Naive thymus-derived CD4-positive, alpha-beta T cell (primary cell): ENCODE measurements around the gene CCDC181. TPM values are rescaled to one million over a fixed set of nuclear protein-coding genes. Genes with fewer than 3 reads are reported as not detected.
A peak's percentile ranks its signal among the peaks of the same experiment; 100 is the strongest.

ENCODE experiments used
- ATAC-seq: fragments of 150-1000 bp; cut with Tn5 transposase; 2 replicates; pipeline ENCODE4 v1.10.0; 2021; ENCODE audit warnings: mild to moderate bottlenecking, moderate library complexity
- CTCF ChIA-PET: fragments of 350-600 bp; sonication (Branson Sonifier 250); formaldehyde crosslinking; loops from one replicate; lab custom pipeline; 2021; ENCODE audit warnings: antibody characterized with exemption; lab: Charles Lee
- POLR2A ChIA-PET: fragments of 350-600 bp; sonication (Branson Sonifier 250); formaldehyde crosslinking; loops from one replicate; lab custom pipeline; 2021; ENCODE audit warnings: antibody characterized with exemption, inconsistent platforms; lab: Charles Lee
- DNase-seq, 9 donors: peaks; one replicate each; pipeline versions ENCODE4 v3.0.0 to v3.0.0-alpha.2; 2020 to 2022; ENCODE audit warnings: mixed read lengths in 1 of 9
- H3K27ac ChIP-seq: one replicate; pipeline ENCODE4 v1.7.0; 2013; ENCODE audit warnings: mild to moderate bottlenecking, low read depth, low read length, moderate library complexity
- H3K27me3 ChIP-seq, 2 donors: one replicate each; pipeline ENCODE4 v1.7.0; 2013; ENCODE audit warnings: low read length in 2 of 2, mild to moderate bottlenecking in 2 of 2, moderate library complexity in 2 of 2; ENCODE audit not compliant: control insufficient read depth in 2 of 2, insufficient read depth in 2 of 2
- H3K36me3 ChIP-seq, 3 experiments: 1 replicate in 2 of 3; 2 replicates in 1 of 3; pipeline ENCODE4 v1.7.0; 2013; ENCODE audit warnings: low read length in 3 of 3, mild to moderate bottlenecking in 3 of 3, moderate library complexity in 1 of 3; ENCODE audit not compliant: insufficient read depth in 3 of 3, control insufficient read depth in 2 of 3
- H3K4me1 ChIP-seq, 2 donors: one replicate each; pipeline ENCODE4 v1.7.0; 2013; ENCODE audit warnings: low read length in 2 of 2, mild to moderate bottlenecking in 2 of 2, moderate library complexity in 1 of 2; ENCODE audit not compliant: control insufficient read depth in 2 of 2, insufficient read depth in 2 of 2
- H3K4me3 ChIP-seq: 2 replicates; pipeline ENCODE4 v1.7.0; 2013; ENCODE audit warnings: mild to moderate bottlenecking, low read length
- H3K9me3 ChIP-seq, 3 experiments: 1 replicate in 2 of 3; 2 replicates in 1 of 3; pipeline ENCODE4 v1.7.0; 2013; ENCODE audit warnings: low read length in 3 of 3; ENCODE audit not compliant: control insufficient read depth in 2 of 3
- H3K27ac Mint-ChIP-seq, 9 donors: one replicate each; pipeline ENCODE4 v1.8.0; 2020 to 2022; ENCODE audit warnings: mixed read lengths in 9 of 9, mild to moderate bottlenecking in 8 of 9, moderate library complexity in 5 of 9, inconsistent platforms in 2 of 9
- H3K27me3 Mint-ChIP-seq, 5 donors: one replicate each; pipeline ENCODE4 v1.8.0; 2021 to 2022; ENCODE audit warnings: mixed read lengths in 5 of 5, mild to moderate bottlenecking in 1 of 5
- H3K36me3 Mint-ChIP-seq, 5 donors: one replicate each; pipeline ENCODE4 v1.8.0; 2020 to 2022; ENCODE audit warnings: mixed read lengths in 5 of 5, mild to moderate bottlenecking in 3 of 5, inconsistent platforms in 1 of 5
- H3K4me1 Mint-ChIP-seq, 7 donors: one replicate each; pipeline ENCODE4 v1.8.0; 2020 to 2022; ENCODE audit warnings: mixed read lengths in 7 of 7, mild to moderate bottlenecking in 3 of 7, inconsistent platforms in 1 of 7
- H3K4me3 Mint-ChIP-seq, 10 donors: one replicate each; pipeline ENCODE4 v1.8.0; 2020 to 2022; ENCODE audit warnings: mild to moderate bottlenecking in 10 of 10, mixed read lengths in 10 of 10, moderate library complexity in 6 of 10, inconsistent platforms in 2 of 10
- H3K9me3 Mint-ChIP-seq, 11 donors: one replicate each; pipeline ENCODE4 v1.8.0; 2020 to 2022; ENCODE audit warnings: mixed read lengths in 11 of 11, mild to moderate bottlenecking in 4 of 11, inconsistent platforms in 1 of 11, moderate library complexity in 1 of 11
- intact Hi-C, 2 donors: fragments of 100-400 bp; cut with micrococcal nuclease; formaldehyde crosslinking; loops; one replicate each; pipeline ENCODE4 v1.15.1; 2023
- polyA plus RNA-seq, 2 donors: library from polyadenylated mRNA; unstranded; fragments of 300-500 nt; fragmentation: Illumina TruSeq; gene quantifications; one replicate each; pipeline ENCODE4 v1.2.3, GENCODE V29; 2021
- total RNA-seq, 6 experiments: library from RNA in 5 of 6; stranded (reverse) in 5 of 6; gene quantifications; 1 replicate in 5 of 6; 2 replicates in 1 of 6; pipeline ENCODE4 v1.2.3 and lab custom pipeline; 2021 to 2026

The CCDC181 gene
- total and polyA plus RNA-seq, 7 experiments from 2014 or later = not detected

DNA sequence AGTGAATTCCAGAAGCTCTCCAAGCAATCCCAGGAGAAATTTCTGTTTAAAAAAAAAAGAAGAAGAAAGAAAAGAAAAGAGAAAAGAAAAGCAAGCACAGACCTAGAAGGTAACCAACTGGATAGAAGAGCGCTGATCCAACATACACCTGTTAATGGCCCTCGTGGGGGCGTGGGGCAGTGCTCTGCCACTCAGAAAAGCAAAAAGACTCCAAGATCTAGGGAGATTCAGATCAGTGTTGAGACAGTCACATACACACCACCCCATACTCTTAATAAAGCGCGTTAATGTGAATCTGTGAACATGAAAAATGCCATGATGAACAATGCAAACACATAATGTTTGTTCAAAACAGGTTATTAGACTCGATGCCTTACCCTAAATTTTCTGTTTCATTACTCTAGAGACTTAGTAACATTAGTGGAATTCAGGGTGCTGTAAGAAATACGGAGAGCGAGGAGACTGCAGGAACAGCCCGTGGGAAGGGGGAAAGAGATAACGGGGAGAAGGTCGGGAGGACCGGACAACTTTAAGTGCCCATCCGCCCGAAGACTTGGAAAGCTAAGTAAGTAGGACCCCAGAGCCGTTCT is 60.1 kb downstream of the CCDC181 start:
- Mint-ChIP-seq H3K4me3 (no peak overlapping the region), H3K27ac (no peak overlapping the region), H3K4me1 (peaks cover 20 to 52% (median 31%) of the 10 kb centered on the region in 7 donors), H3K36me3 (peaks cover 0 to 33% (median 10%) of the 10 kb centered on the region in 5 donors), H3K27me3 (no peaks in the 10 kb centered on the region), H3K9me3 (peaks cover 0 to 5% (median 0%) of the 10 kb centered on the region in 11 donors)
- Histone ChIP-seq H3K4me3 (peak overlapping the region; percentile 87), H3K36me3 (peaks cover 0 to 5% (median 0%) of the 10 kb centered on the region in 3 experiments), H3K27me3 (no peaks in the 10 kb centered on the region), H3K27ac (peak overlapping the region; percentile 85), H3K9me3 (no peaks in the 10 kb centered on the region), H3K4me1 (peaks cover 4 to 14% of the 10 kb centered on the region in 2 donors)
- CTCF ChIA-PET = interaction anchor here (1.0 kb wide), 1 partner anchor 235 kb away, joined by 3 read pairs; no protein-coding TSS in a partner anchor
- intact Hi-C loops = loop anchor here (1.0 to 10.0 kb wide), 21 partner anchors 118 to 1948 kb away; partner anchors contain the start of genes KIFAP3 (in 2 of the 2), SELL (in 2 of the 2), SLC19A2 (in 2 of the 2) and ATP1B1 (in 1 of the 2)
- no peak for ATAC-seq
- POLR2A ChIA-PET = interaction anchor here (0.6 to 1.2 kb wide), 5 partner anchors 121 to 1024 kb away, joined by 3 to 7 read pairs (median 4); partner anchors contain the start of gene SCYL3
- DNase-seq = no peak

DNA sequence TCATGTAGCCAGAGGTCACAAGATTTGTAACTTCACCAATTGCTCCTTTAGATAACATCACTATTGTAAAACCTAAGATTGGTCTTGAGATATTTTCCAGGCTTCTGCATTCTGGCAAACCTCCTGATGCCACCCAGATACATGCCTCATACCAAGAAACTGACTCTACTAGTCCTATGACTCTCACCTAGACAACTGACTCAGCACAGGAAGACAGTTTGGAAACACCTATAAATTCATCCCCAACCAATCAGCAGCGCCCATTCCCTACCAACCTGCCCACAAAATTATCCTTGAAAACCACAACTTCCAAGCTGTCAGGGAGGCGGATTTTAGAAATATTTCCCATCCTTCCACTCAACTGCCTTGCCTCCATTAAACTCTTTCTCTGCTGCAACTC is 62.3 kb downstream of the CCDC181 start:
- H3K9me3 Mint-ChIP-seq = peaks cover 0 to 5% (median 0%) of the 10 kb centered on the region in 11 donors

GRCh38 chr1:169363046-169363730 is 64.1 kb downstream of the CCDC181 start:
- peaks cover 0 to 6% of the 10 kb centered on the region in 2 donors for H3K4me1 ChIP-seq
- intact Hi-C loops = loop anchor here in 1 of 2 donors (10.0 kb wide), 1 partner anchor 1952 kb away; the partner anchor contains the start of gene FMO4
- peak overlapping the region in 5 of 9 donors; percentile 5 to 64 (median 53) for H3K27ac Mint-ChIP-seq

More for the DNA sequence above, 62.3 kb downstream of the CCDC181 start:
- Mint-ChIP-seq H3K4me3 (peak overlapping the region in 4 of 10 donors; percentile 2 to 38 (median 18)), H3K27me3 (no peaks in the 10 kb centered on the region), H3K4me1 (peaks cover 12 to 37% (median 18%) of the 10 kb centered on the region in 7 donors), H3K27ac (peak overlapping the region in 3 of 9 donors; percentile 8 to 26 (median 11)), H3K36me3 (peaks cover 0 to 23% (median 2%) of the 10 kb centered on the region in 5 donors)
- intact Hi-C loops = loop anchor here (5.0 to 10.0 kb wide), 9 partner anchors 182 to 1950 kb away; partner anchors contain the start of genes FMO4 (in 1 of the 2), SELL (in 1 of the 2) and SFT2D2 (in 1 of the 2)
- no peaks in the 10 kb centered on the region for H3K27me3 ChIP-seq
- peaks cover 0 to 2% (median 0%) of the 10 kb centered on the region in 3 experiments for H3K36me3 ChIP-seq
- H3K27ac ChIP-seq = no peak overlapping the region
- POLR2A ChIA-PET = no interaction called here
- H3K4me1 ChIP-seq = peaks cover 4 to 6% of the 10 kb centered on the region in 2 donors
- CTCF ChIA-PET = no interaction called here
- ATAC-seq = no peak
- H3K9me3 ChIP-seq = no peaks in the 10 kb centered on the region
- DNase-seq = no peak
- H3K4me3 ChIP-seq = no peak overlapping the region

GRCh38 chr1:169361281-169361680 is 66.0 kb downstream of the CCDC181 start:
- DNase-seq = no peak
- no peak overlapping the region for H3K27ac ChIP-seq
- no peaks in the 10 kb centered on the region for H3K4me1 ChIP-seq
- H3K27me3 ChIP-seq = no peaks in the 10 kb centered on the region
- ChIA-PET CTCF (no interaction called here), POLR2A (no interaction called here)
- Mint-ChIP-seq H3K27ac (no peak overlapping the region), H3K36me3 (peaks cover 0 to 22% (median 0%) of the 10 kb centered on the region in 5 donors), H3K4me3 (no peak overlapping the region), H3K27me3 (no peaks in the 10 kb centered on the region), H3K9me3 (peaks cover 0 to 5% (median 0%) of the 10 kb centered on the region in 11 donors), H3K4me1 (peaks cover 5 to 31% (median 15%) of the 10 kb centered on the region in 7 donors)
- no peak overlapping the region for H3K4me3 ChIP-seq
- no peak for ATAC-seq
- no peaks in the 10 kb centered on the region for H3K9me3 ChIP-seq
- no peaks in the 10 kb centered on the region for H3K36me3 ChIP-seq
- intact Hi-C loops = loop anchor here in 1 of 2 donors (10.0 kb wide), 1 partner anchor 1954 kb away; the partner anchor contains the start of gene FMO4

More at GRCh38 chr1:169363046-169363730, 64.1 kb downstream of the CCDC181 start:
- DNase-seq (peak in 1 of 9 donors; percentile 45), ATAC-seq (no peak)
- peaks cover 5 to 31% (median 15%) of the 10 kb centered on the region in 7 donors for H3K4me1 Mint-ChIP-seq
- Histone ChIP-seq H3K27ac (no peak overlapping the region), H3K36me3 (no peaks in the 10 kb centered on the region), H3K9me3 (no peaks in the 10 kb centered on the region), H3K27me3 (no peaks in the 10 kb centered on the region), H3K4me3 (no peak overlapping the region)
- POLR2A ChIA-PET = no interaction called here
- CTCF ChIA-PET = no interaction called here
- H3K27me3 Mint-ChIP-seq = no peaks in the 10 kb centered on the region
- peaks cover 0 to 20% (median 0%) of the 10 kb centered on the region in 5 donors for H3K36me3 Mint-ChIP-seq
- H3K4me3 Mint-ChIP-seq = peak overlapping the region in 1 of 10 donors; percentile 61
- peaks cover 0 to 5% (median 0%) of the 10 kb centered on the region in 11 donors for H3K9me3 Mint-ChIP-seq

DNA sequence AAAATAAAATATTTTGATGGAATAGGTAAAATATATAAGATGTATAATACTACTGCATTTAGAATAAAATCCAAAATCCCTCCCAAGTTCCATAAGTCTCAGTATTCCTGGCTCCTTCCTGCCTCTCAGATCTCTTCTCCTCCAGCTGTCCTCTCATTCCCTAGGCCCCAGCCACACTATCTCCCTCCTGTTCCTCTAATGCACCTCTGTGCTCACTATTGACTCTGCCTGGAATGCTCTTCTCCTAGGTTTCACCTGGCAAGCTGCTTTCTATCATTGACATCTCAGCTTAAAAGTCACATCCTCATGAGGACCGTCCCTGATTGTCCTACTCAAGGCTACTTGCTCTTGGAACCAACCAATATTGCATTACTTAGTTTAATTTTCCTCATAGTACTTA is 66.9 kb downstream of the CCDC181 start:
- H3K27me3 Mint-ChIP-seq = no peaks in the 10 kb centered on the region
- ATAC-seq = no peak
- H3K4me3 Mint-ChIP-seq = no peak overlapping the region
- no peaks in the 10 kb centered on the region for H3K27me3 ChIP-seq
- DNase-seq = no peak
- intact Hi-C loops = loop anchor here in 1 of 2 donors (10.0 kb wide), 1 partner anchor 1954 kb away; the partner anchor contains the start of gene FMO4
- H3K36me3 Mint-ChIP-seq = peaks cover 0 to 22% (median 0%) of the 10 kb centered on the region in 5 donors
- no peak overlapping the region for H3K27ac ChIP-seq
- H3K4me1 ChIP-seq = no peaks in the 10 kb centered on the region
- POLR2A ChIA-PET = no interaction called here
- CTCF ChIA-PET = interaction anchor here (3.4 kb wide), 1 partner anchor 12 kb away, joined by 16 read pairs; no protein-coding TSS in a partner anchor
- no peak overlapping the region for H3K27ac Mint-ChIP-seq
- peaks cover 0 to 5% (median 0%) of the 10 kb centered on the region in 11 donors for H3K9me3 Mint-ChIP-seq
- peaks cover 5 to 31% (median 15%) of the 10 kb centered on the region in 7 donors for H3K4me1 Mint-ChIP-seq
- no peaks in the 10 kb centered on the region for H3K36me3 ChIP-seq
- no peak overlapping the region for H3K4me3 ChIP-seq
- H3K9me3 ChIP-seq = no peaks in the 10 kb centered on the region
